Measurements from ENCODE around the gene MTM1.

The MTM1 gene

DNA sequence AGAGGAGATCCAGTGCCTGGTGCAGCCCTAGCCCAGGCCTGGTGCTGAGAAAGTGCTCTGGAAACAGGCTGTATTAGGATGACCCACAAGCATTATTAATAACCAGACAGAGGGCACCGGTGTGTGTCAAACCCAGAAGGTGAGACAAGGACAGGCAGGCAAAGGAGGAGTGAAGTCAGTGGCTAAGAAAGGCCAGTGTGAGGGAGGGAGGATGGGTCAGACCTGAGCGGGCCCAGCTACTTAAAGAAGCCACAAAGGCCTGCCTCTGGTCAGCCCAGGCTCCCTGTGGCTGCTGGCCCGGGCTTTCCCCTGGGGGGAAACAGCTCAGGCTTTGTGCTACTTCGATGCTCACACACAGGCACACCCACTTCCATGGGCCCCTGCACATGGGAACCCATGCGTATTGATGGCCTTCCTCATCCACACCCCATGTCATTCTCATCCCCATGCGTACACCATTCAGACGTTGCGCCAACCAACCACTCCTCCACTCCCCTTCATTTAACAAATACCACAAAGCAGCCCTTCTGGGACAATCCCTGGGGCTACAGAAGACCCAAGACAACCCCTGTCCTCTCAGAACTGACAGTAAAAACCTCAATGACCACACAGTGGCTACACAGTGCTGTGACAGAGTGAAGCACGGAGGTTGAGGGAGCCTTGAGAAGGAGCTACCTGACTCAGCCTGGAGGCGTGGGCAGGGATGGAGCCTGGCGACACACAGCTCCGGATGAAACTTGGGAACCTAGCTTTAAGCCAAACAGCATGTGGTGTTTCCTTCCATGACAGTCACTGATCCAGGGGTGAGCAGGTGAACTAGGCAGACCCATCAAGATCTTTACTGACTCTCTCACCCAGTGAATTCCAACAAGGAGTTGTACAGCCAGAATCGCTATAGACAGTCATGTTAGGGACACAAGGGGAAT lies 24.9 kb upstream of the MTM1 start:
- no peak overlapping the region for H3K4me3 ChIP-seq (ENCODE audit: low read length)
- no peak for TF ChIP-seq ZNF274 (IDR thresholded peaks at IDR 0.05; ENCODE audit: low read depth, low read length)

DNA sequence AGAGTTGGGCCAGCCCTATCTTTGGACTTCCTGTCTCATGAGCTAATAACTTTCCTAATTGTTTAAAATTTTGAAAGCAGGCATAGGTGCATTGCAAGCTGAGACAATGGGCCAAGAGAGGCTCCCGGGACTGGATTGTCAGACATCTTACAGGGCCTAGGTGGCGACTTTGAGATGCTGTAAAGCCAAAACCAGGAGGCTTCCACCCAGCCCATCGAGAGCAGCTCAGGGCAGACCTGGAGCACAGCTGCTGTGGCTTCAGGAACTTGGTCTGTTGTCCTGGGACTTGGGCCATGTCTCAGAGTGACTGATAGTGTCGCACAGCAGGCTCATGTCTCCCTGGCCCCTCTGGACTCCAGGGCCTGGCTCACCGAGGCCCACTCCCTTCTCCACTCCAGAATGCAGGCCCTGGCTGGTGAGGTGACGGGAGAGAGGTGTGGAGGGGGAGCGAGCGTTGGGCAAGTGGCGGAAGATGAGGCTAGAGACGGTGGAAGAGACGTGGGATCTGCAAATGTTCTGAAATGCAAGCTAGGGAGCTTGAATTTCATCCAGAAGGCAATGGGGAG lies 24.1 kb upstream of the MTM1 start:
- TF ChIP-seq ZNF274 (IDR thresholded peaks at IDR 0.05; ENCODE audit: low read depth, low read length), result no peak
- no peak overlapping the region for H3K4me3 ChIP-seq (ENCODE audit: low read length)

GRCh38 chrX:150544835-150545770 lies 23.3 kb upstream of the MTM1 start:
- H3K4me3 ChIP-seq (ENCODE audit: low read length), result no peak overlapping the region
- no peak for TF ChIP-seq ZNF274 (IDR thresholded peaks at IDR 0.05; ENCODE audit: low read depth, low read length)

DNA sequence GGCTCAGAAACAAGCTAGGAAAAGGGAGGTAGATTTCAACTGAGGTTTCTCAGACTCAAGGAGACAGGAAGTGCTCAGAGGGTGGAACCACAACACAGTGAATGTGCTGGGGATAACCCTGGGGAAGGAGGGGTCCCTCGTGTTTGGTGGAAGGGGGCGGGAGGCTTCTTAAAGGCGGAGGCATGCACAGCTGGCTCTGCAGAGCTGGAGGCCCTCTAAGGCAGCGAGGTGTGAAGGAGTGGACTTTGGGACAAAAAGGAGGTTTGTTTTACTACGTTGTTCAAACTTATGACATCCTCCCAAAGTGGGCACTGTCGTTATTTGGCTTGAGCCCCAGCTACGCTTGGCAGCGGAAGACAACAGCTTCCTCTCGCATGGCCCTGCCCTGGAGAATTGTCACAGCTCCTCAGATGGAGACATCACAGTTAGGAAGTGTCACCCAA lies 21.7 kb upstream of the MTM1 start:
- no peak overlapping the region for H3K4me3 ChIP-seq (ENCODE audit: low read length)
- no peak for TF ChIP-seq ZNF274 (IDR thresholded peaks at IDR 0.05; ENCODE audit: low read depth, low read length)

DNA sequence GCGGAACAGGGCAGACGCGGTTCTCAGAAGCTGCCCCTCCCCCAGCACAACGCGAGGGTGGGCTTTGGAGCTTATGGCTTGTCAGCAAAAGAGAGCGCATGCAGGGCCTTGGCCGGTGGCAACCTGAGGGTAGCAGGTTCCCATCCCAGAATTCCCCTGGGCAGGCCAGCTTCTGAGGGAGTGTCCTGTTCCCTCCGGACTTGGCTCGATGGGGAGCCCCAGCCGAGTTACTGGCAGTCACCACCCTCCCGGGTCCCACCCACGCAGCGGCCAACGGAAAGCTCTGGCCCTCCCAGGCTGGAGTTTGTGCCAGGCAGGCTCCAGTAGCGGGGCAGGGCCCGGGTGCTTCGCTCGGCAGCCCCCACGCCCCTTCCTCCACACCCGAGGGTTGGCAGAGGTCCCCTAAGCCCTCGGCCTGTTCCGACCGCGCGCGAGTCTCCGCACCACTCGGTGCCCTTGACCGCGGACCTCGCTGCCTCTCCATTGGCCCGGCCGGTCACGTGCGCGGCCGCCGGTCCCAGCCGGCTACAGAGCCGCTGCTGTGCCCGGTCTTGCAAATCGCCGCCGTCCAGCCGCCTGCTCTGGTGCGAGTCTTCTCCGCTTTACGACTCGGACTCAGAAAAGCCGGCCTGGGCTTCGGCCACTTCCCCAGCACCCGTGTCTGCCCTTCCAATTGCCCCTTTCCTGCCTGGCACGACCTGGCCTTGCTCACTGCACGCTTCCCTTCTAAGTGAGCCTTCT lies 20.9 kb upstream of the MTM1 start:
- no peak for TF ChIP-seq ZNF274 (IDR thresholded peaks at IDR 0.05; ENCODE audit: low read depth, low read length)
- H3K4me3 ChIP-seq (ENCODE audit: low read length), result no peak overlapping the region; the same call in 1 of the 2 replicates

DNA sequence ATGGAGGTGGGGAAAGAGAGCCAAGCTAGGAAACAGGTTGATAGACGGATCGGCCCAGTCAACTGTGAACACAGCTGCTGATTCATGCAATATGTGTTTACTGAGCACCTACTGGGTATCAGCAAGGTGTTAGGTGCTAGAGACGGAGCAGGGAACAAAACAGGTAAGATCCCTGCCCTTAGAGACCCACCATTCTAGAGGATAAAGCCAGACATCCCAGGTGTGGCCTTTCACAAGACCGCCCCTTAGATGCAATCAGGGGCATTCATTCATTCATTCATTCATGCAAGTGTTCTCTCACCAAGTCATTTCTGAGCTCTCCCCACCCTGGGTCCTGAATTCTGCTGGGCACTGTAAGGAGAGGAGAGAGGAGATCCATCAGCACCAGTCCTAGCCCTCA lies 20.2 kb upstream of the MTM1 start:
- H3K4me3 ChIP-seq (ENCODE audit: low read length), result no peak overlapping the region; the same call in 1 of the 2 replicates
- TF ChIP-seq ZNF274 (IDR thresholded peaks at IDR 0.05; ENCODE audit: low read depth, low read length), result no peak

DNA sequence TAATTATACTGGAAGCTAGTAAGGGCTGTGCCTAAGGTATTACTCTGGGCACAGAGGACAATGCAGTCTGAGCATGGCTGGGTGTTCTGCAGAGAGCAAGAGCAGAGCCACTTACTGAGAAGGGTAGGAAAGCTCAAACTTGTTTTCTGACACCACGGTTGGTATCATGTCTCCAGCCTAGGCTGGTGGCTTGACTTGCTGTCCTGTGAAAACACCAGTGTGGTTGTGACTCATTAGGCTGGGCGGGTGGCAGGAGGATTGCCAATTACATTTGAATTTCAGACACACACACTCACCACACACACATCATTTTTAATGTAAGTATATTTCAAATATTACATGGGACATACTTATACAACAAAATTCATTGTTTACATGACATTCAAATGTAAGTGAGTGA lies 19.7 kb upstream of the MTM1 start:
- TF ChIP-seq ZNF274 (IDR thresholded peaks at IDR 0.05; ENCODE audit: low read depth, low read length), result no peak
- H3K4me3 ChIP-seq (ENCODE audit: low read length), result no peak overlapping the region

GRCh38 chrX:150551963-150552362 lies 16.5 kb upstream of the MTM1 start:
- H3K4me3 ChIP-seq (ENCODE audit: low read length), result no peak overlapping the region
- TF ChIP-seq ZNF274 (IDR thresholded peaks at IDR 0.05; ENCODE audit: low read depth, low read length), result no peak

- no peak for TF ChIP-seq ZNF274 (IDR thresholded peaks at IDR 0.05; ENCODE audit: low read depth, low read length)
- no peak overlapping the region for H3K4me3 ChIP-seq (ENCODE audit: low read length)
Measured at GRCh38 chrX:150558424-150558823, 10.0 kb upstream of the MTM1 start.

- TF ChIP-seq ZNF274 (IDR thresholded peaks at IDR 0.05; ENCODE audit: low read depth, low read length), result no peak
- H3K4me3 ChIP-seq (ENCODE audit: low read length), result no peak overlapping the region
Measured at GRCh38 chrX:150564838-150565237, 3.6 kb upstream of the MTM1 start.

- no peak for TF ChIP-seq ZNF274 (IDR thresholded peaks at IDR 0.05; ENCODE audit: low read depth, low read length)
- no peak overlapping the region for H3K4me3 ChIP-seq (ENCODE audit: low read length)
Measured at GRCh38 chrX:150565551-150565950, 2.9 kb upstream of the MTM1 start.

GRCh38 chrX:150566734-150567182 lies 1.7 kb upstream of the MTM1 start:
- no peak for TF ChIP-seq ZNF274 (IDR thresholded peaks at IDR 0.05; ENCODE audit: low read depth, low read length)
- H3K4me3 ChIP-seq (ENCODE audit: low read length), result no peak overlapping the region

GRCh38 chrX:150567645-150568319 lies 639 bp upstream of the MTM1 start:
- no peak overlapping the region; the same call in 1 of the 2 replicates for H3K4me3 ChIP-seq (ENCODE audit: low read length)
- no peak for TF ChIP-seq ZNF274 (IDR thresholded peaks at IDR 0.05; ENCODE audit: low read depth, low read length)
